Embryonic facial prominence (tissue), 1 donor: ENCODE data around the gene USP20.

Experiments
- DNase-seq: peaks from one replicate; pipeline ENCODE4 v3.0.0-alpha.2; 2016; ENCODE audit errors: extremely low spot score

The USP20 gene

GRCh38 chr9:129875181-129875611, 39.9 kb downstream of the USP20 start:
- no peak for DNase-seq

DNA sequence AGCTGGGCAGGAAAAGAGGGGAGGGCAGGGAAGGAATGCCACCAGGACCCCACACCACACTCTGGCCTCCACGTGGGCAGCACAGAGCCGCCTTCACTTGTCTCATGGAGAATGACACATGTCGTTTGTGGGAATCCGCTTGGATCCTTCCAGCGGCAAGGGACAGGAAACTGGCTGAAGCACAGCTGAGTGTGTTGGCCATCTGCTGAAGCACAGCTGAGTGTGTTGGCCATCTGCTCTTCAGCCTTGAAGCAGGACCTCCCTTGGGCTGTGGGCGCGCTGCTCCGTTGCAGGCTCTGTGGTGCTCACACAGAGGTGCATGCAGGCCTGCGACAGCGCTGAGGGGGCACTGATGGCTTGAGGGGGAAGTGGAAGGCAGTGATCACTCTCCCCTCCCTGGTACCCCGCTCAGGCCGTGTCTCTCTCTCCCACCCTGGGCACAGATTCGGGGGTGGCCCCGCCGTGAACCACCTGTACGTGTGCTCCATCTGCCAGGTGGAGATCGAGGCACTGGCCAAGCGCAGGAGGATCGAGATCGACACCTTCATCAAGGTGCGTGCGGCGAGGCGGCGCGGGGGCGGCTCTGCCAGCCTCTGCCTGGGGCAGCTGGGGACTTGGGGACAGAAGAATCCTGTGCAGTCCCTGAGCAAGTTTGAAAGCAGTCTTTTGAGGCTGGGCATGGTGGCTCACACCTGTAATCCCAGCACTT, 40.6 kb downstream of the USP20 start:
- no peak for DNase-seq

DNA sequence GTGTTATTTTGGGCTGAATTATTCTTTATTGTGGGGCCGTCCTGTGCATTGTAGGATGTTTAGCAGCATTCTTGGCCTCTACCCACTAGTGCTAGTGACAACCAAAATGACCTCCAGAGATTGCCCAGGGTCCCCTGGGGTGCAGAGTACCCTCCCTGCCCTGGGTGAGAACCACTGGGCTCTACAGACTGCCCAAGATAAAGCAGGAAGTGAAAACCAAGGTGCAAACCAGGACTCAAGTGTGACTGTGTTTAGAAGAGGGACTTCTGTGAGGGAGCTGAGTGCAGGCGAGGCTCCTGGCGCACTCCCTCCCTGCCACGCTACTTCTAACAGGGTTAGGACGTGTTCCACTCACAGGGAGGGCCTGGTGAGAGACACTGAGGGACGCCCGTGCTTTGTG, 41.6 kb downstream of the USP20 start:
- DNase-seq = no peak

GRCh38 chr9:129878291-129878690, 43.0 kb downstream of the USP20 start:
- DNase-seq = no peak

- DNase-seq = no peak
Measured at GRCh38 chr9:129879103-129879699, 43.9 kb downstream of the USP20 start.

DNA sequence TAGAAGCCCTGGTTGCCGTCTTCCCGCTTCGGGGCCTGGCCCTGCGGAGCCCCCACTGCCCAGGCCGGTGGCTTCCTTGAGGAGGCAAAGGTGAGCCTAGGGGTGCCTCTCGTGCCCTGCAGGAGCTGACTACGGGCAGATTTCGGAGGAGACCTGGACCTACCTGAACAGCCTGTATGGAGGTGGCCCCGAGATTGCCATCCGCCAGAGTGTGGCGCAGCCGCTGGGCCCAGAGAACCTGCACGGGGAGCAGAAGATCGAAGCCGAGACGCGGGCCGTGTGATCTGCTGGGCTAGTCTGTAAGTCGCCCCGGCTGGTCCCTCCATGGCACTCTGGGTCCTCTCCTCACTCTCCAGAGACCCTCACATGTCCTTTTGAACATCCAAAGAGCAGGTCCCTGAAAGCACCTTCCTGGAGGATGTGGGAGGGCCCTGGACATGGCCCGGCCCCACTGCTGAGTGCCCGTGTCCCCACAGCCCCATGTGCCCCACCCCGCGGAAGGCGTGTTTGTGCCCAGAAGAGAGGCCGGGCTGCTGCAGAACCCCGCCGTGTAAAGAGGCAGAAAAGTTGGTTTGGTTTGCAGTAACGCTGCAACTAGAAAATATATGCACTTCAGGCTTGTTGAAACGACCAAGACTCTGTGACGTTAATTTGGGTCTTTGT, 44.9 kb downstream of the USP20 start:
- no peak for DNase-seq

- DNase-seq = no peak
Measured at GRCh38 chr9:129880654-129881546, 45.6 kb downstream of the USP20 start.

DNA sequence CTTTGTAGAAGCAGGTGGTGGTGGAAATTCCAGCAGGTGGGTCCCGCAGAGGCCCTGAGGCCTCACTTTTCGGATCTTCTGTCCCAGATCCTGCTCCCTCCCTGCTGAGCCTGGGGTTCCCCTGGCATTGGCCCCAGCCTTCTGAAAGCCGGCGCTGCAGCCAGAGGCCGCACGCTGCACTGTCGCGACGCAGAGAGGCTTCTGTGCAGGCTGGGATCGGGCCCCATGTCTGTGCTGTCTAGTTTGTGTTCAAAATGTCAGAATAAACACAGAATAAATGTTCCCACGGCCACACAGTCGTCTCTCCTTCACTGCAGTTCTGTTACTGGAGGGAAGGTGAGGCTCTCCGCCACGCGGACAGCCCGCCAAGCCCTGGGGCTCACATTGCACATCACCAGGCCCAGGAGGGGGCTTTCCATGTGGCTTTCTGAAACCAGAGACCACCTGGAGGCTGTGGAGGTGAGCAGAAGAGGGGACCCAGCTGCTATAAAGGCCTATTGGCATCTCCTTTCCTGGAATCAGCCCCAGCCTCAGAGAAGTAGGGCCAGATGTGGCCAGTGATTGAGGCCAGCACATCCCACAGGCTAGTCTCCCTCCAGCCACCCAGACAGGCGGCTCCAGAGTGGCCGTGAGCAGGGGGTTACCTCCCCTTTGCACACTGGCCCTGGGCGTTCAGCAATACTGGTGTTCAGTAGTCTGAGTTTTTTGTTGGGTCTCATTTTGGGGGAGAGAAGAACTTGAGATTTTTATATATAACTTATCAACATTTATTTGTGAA, 46.5 kb downstream of the USP20 start:
- DNase-seq = no peak

DNA sequence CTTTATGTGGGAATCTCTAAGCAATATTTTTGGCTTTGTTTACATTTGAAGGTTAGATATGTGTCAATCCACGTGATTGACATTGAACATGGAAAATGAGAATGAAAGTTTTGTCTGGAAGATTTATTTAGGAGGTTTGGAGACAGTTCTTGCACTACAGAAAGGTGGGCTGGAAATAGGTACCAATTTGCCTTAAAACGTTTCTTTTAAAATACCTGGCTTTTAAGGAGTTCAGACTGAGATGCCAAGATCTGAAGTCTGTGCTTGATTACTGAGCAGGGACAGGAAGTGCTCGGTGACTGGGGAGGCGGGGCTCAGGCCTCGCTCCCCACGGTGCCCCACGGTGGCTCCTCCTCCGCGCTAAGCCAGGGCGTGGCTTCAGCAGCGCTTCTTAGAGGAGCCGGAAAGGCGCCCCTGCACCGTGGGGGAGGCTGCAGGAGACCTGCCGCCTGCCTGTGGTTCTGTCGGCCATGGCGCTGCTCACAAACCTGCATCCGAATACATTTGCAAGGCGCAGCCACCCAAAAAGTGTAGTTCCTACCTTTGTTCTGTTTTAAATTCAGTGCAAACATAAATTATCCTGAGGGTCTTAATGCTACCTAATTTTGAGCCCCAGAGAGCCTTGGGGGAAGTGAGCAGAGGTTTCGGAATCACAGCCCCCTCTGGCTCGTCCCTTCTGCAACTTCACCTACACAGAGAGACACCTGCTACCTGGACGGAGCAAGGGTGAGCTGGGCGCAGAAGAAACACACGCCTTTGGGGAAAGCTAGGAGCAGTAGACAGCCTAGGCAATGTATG, 49.2 kb downstream of the USP20 start:
- DNase-seq = peak; percentile 54

DNA sequence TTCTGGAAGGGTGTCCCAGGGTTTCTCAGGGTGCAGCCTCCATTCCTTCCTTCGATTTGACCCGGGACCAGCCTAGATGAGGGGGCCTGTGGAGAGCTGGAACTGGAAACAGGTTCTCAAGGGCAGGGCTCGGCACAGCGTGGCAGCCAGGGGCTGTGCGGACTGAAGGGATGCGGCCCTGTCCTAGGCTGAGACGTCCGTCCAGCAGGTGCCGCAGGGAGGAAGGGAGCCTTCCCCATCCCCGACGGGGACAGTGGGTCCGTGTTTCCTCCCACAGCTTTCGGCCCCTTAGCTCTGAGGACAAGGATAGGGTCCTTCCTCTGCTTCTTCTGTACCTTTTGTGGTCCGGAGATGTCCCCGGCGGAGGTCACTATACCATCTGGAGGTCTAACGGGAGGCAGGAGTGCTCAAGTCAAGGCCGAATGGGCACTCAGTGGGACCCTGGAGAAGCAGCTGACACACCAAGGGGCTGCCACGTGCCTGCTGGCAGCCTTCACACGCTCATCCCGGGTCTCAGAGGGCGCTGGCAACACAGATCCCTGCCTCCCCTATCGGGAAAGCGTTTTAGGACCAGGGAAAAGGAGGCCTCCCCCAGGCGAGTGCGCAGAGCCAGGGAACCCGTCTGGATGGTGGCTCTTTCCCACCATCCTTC, 49.9 kb downstream of the USP20 start:
- no peak for DNase-seq

GRCh38 chr9:129885670-129886106, 50.4 kb downstream of the USP20 start:
- peak; percentile 60 for DNase-seq

DNA sequence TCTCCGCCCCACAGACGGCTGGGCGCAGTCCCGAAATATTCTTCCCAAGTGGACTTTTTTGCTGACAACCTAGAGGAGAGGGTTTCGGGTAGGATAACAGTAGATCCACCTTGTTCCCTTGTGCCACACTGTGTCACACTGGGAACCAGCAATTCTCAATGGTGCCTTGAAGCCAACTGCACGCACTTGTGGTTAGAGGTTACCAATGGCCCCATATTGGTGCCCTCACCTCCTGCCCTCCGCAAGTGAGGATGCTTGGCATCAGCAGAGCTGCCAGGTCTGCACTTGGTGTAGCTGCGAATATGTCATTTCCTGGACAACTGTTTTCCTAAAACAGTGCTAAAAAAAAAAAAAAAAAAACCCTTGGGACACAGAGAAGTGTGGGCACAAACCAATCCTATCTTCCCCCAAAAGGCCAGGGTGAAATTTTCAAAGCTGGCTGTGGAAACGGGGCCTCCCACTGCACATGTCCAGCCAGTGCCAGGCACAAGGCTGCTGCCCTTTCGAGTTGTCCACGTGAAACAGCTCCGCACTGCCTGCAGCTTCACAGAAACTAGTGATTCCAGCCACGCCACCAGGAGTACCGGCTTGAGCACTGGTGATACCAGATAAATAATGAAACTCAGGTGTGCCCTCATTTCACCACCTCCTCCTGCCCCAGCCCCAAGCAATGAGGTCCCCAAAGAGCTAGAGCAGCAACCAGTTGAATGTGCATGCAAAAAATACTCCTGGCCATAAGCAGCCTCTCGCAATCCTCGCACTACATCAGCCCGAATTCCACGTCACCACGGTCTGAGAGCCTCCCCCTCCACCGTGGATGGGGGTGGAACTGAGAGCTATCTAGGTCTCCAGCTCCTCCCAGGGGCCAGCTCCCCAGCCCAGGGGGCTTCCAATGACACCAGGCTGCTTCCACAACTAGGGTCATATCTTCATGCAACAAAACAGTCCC, 51.2 kb downstream of the USP20 start:
- DNase-seq = no peak

- no peak for DNase-seq
Measured at GRCh38 chr9:129887334-129888292, 52.4 kb downstream of the USP20 start.

DNA sequence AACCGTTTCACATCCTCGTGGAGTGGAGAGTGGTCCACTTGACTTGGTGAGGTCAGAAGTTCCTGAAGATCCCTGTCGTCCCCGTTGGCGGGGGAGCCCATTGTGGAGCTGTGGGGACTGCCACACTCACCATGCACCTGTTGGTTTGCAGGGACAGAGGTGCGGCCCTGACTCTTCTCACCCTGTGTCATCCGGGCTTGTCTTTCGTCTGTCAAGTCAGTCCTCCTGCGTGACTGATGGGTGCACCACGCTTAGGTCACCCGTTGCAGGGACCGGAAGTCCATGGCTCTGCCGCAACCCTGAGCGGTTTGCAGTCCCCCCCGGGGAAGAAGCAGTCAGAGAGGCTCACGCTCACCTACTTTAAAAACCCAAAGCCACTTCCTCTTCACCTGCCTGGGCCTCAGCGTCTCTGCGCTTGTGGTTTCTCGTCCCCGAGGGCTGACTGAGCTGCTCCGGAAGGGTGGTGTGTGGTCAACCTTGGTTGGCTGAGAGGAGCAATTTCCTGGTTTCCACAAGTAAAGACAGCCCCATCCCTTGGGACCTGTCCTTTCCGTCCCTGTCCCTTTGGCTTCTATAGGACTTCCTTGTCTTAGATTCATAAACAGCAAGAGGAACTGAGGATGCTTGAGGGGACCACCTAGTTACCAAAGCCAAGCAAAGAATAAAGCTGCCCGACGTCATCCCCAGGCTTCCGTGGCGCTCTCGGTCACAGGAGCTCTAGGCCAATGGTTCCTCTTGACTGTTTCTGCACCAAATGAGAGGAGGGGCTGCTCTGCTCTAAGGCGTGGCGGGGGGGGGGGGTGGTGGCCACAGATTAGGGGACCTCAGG, 53.2 kb downstream of the USP20 start:
- DNase-seq = no peak

DNA sequence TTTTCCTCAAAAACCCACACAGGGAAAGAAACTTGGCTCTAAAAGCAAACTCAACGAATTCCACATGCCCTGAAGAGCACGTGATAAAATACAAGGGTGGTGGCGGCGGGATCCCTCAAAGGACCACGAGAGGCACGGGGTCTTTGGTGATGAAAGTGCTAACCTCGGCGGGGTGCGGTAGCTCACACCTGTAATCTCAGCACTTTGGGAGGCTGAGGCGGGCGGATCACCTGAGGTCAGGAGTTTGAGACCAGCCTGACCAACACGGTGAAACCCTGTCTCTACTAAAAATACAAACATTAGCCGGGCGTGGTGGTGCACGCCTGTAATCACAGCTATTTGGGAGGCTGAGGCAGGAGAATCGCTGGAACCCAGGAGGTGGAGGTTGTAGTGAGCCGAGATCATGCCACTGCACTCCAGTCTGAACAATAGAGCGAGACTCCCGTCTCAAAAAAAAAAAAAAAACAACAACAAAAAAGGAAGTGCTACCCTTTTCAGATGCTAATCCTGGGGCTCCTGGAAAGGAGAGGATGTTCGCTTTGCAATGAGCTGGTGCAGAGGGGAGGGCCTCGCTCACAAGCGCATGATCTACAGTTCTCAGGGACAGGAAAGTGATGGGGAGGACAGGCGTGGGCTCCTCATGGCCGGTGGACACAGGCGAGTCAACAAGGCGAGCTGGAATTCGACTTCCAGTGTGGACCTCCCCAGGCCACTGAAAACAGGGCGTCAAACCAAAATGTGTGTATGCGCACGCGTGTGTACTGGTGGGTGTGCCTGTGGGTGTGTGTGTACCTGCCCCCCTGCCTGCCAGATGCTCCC, 54.1 kb downstream of the USP20 start:
- no peak for DNase-seq
